Nephron progenitor cell (in vitro differentiated cells): ENCODE results near the gene ZCCHC2.

ENCODE experiments used
- DNase-seq: peaks from one replicate; pipeline ENCODE4 v3.0.0; 2021
- H3K27ac Mint-ChIP-seq: 2 replicates; pipeline ENCODE4 v1.8.0; 2021; ENCODE audit warnings: mild to moderate bottlenecking, moderate library complexity, mixed read lengths
- H3K27me3 Mint-ChIP-seq: 2 replicates; pipeline ENCODE4 v1.8.0; 2021; ENCODE audit warnings: mild to moderate bottlenecking, low read depth, mixed read lengths; ENCODE audit not compliant: poor library complexity
- H3K36me3 Mint-ChIP-seq: 2 replicates; pipeline ENCODE4 v1.8.0; 2021; ENCODE audit warnings: low read depth, mixed read lengths
- H3K4me1 Mint-ChIP-seq: 2 replicates; pipeline ENCODE4 v1.8.0; 2021; ENCODE audit warnings: mixed read lengths
- H3K4me3 Mint-ChIP-seq: 2 replicates; pipeline ENCODE4 v1.8.0; 2021; ENCODE audit warnings: mild to moderate bottlenecking, moderate library complexity, mixed read lengths
- H3K9me3 Mint-ChIP-seq: 2 replicates; pipeline ENCODE4 v1.8.0; 2021; ENCODE audit warnings: mild to moderate bottlenecking, moderate library complexity, mixed read lengths
- CTCF ChIP-seq: fragments of 200-600 bp; sonication (generic); IDR thresholded peaks from 2 replicates; pipeline ENCODE4 v1.5.0; 2021; ENCODE audit warnings: antibody characterized with exemption

Gene ZCCHC2

GRCh38 chr18:62521082-62521481, 1.7 kb upstream of the ZCCHC2 start:
- no peak for TF ChIP-seq CTCF
- H3K4me3 Mint-ChIP-seq = peak overlapping the region; percentile 89

GRCh38 chr18:62521593-62521992, 1.2 kb upstream of the ZCCHC2 start:
- Mint-ChIP-seq H3K27me3 (peaks cover 44% of the 10 kb centered on the region), H3K4me1 (peaks cover 28% of the 10 kb centered on the region), H3K4me3 (peak overlapping the region; percentile 89), H3K27ac (no peak overlapping the region), H3K9me3 (no peaks in the 10 kb centered on the region), H3K36me3 (no peaks in the 10 kb centered on the region)
- DNase-seq = no peak
- TF ChIP-seq CTCF = no peak

More at GRCh38 chr18:62521082-62521481, 1.7 kb upstream of the ZCCHC2 start:
- Mint-ChIP-seq H3K9me3 (no peaks in the 10 kb centered on the region), H3K27me3 (peaks cover 41% of the 10 kb centered on the region), H3K27ac (no peak overlapping the region), H3K4me1 (peaks cover 26% of the 10 kb centered on the region), H3K36me3 (no peaks in the 10 kb centered on the region)
- no peak for DNase-seq

- peak overlapping the region; percentile 89 for H3K4me3 Mint-ChIP-seq
- TF ChIP-seq CTCF = no peak
- H3K36me3 Mint-ChIP-seq = no peaks in the 10 kb centered on the region
- peaks cover 44% of the 10 kb centered on the region for H3K27me3 Mint-ChIP-seq
- DNase-seq = no peak
- H3K4me1 Mint-ChIP-seq = peaks cover 28% of the 10 kb centered on the region
- H3K9me3 Mint-ChIP-seq = no peaks in the 10 kb centered on the region
- peak overlapping the region; percentile 75 for H3K27ac Mint-ChIP-seq
Measured at GRCh38 chr18:62522178-62522503, 684 bp upstream of the ZCCHC2 start.

GRCh38 chr18:62523255-62523588, 397 bp downstream of the ZCCHC2 start:
- Mint-ChIP-seq H3K27ac (no peak overlapping the region), H3K4me1 (peaks cover 34% of the 10 kb centered on the region), H3K27me3 (peaks cover 41% of the 10 kb centered on the region), H3K36me3 (no peaks in the 10 kb centered on the region), H3K9me3 (no peaks in the 10 kb centered on the region), H3K4me3 (no peak overlapping the region)
- TF ChIP-seq CTCF = no peak
- no peak for DNase-seq

- Mint-ChIP-seq H3K9me3 (no peaks in the 10 kb centered on the region), H3K36me3 (no peaks in the 10 kb centered on the region), H3K27me3 (peaks cover 37% of the 10 kb centered on the region), H3K4me1 (peaks cover 34% of the 10 kb centered on the region), H3K4me3 (peak overlapping the region; percentile 88), H3K27ac (no peak overlapping the region)
- peak; percentile 63 for DNase-seq
- no peak for TF ChIP-seq CTCF
Measured at GRCh38 chr18:62523631-62524439, 1.0 kb downstream of the ZCCHC2 start.
